Chondrocyte (in vitro differentiated cells): Measurements from ENCODE around the gene HYAL3. TPM values are rescaled to one million over a fixed set of nuclear protein-coding genes. Genes with fewer than 3 reads are reported as not detected.

ENCODE experiments used
- DNase-seq: peaks from one replicate; pipeline ENCODE4 v3.0.0; 2021; ENCODE audit warnings: mixed read lengths, low spot score
- H3K27ac Mint-ChIP-seq: one replicate; pipeline ENCODE4 v1.8.0; 2021; ENCODE audit warnings: mild to moderate bottlenecking, moderate library complexity, mixed read lengths; ENCODE audit not compliant: unreplicated experiment
- H3K27me3 Mint-ChIP-seq: 2 replicates; pipeline ENCODE4 v1.8.0; 2021; ENCODE audit warnings: low read depth, mixed read lengths
- H3K36me3 Mint-ChIP-seq: 2 replicates; pipeline ENCODE4 v1.8.0; 2021; ENCODE audit warnings: low read depth, mixed read lengths
- H3K4me1 Mint-ChIP-seq: 2 replicates; pipeline ENCODE4 v1.8.0; 2021; ENCODE audit warnings: low read depth, mild to moderate bottlenecking, mixed read lengths
- H3K4me3 Mint-ChIP-seq: one replicate; pipeline ENCODE4 v1.8.0; 2021; ENCODE audit warnings: mild to moderate bottlenecking, moderate library complexity, mixed read lengths; ENCODE audit not compliant: unreplicated experiment
- H3K9me3 Mint-ChIP-seq: 2 replicates; pipeline ENCODE4 v1.8.0; 2021; ENCODE audit warnings: low read depth, mixed read lengths
- total RNA-seq: library from RNA; stranded (reverse); gene quantifications from 3 replicates; pipeline ENCODE4 v1.2.1, GENCODE V29; 2021
- TF ChIP-seq, protein P1 (sequence below): fragments of 200-600 bp; sonication (generic); IDR thresholded peaks from 2 replicates; pipeline ENCODE4 v1.5.0; 2021; ENCODE audit warnings: antibody characterized with exemption, mild to moderate bottlenecking, moderate library complexity

The HYAL3 gene
- total RNA-seq, 1 donor from 2014 or later: 5.4 TPM

DNA sequence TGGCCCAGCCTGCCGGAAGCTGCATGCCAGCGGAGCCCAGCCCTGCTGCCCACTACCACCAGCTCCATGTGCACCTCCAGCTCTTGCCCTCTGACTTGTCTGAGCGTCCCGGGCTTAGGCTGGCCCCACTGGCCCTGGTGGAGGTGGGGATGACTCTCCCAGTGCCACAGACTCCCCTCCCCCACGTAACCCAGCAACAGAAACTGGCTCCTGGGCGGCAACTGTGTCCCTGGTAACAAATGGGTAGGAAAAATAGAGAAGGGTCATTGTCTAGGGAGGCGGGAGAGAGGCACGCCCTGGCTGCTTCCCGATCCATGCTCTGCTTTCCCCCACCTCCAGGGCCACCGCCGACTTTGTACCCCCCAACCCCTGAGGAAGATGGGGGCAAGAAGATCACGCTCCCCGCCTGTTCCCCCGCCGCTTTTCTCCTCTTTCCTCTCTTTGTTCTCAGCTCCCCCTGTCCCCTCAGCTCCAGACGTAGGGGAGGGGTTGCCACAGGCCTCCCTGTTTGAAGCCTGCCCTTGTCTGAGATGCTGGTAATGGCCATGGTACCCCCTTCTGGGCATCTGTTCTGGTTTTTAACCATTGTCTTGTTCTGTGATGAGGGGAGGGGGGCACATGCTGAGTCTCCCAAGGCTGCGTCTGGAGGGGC lies 41.0 kb downstream of the HYAL3 start:
- DNase-seq: no peak
- TF ChIP-seq, protein P1, sequence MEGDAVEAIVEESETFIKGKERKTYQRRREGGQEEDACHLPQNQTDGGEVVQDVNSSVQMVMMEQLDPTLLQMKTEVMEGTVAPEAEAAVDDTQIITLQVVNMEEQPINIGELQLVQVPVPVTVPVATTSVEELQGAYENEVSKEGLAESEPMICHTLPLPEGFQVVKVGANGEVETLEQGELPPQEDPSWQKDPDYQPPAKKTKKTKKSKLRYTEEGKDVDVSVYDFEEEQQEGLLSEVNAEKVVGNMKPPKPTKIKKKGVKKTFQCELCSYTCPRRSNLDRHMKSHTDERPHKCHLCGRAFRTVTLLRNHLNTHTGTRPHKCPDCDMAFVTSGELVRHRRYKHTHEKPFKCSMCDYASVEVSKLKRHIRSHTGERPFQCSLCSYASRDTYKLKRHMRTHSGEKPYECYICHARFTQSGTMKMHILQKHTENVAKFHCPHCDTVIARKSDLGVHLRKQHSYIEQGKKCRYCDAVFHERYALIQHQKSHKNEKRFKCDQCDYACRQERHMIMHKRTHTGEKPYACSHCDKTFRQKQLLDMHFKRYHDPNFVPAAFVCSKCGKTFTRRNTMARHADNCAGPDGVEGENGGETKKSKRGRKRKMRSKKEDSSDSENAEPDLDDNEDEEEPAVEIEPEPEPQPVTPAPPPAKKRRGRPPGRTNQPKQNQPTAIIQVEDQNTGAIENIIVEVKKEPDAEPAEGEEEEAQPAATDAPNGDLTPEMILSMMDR: no peak
- Mint-ChIP-seq H3K4me3 (no peak overlapping the region), H3K27me3 (no peaks in the 10 kb centered on the region), H3K27ac (peak overlapping the region; percentile 36), H3K9me3 (no peaks in the 10 kb centered on the region), H3K36me3 (peaks cover 16% of the 10 kb centered on the region), H3K4me1 (peaks cover 35% of the 10 kb centered on the region)

DNA sequence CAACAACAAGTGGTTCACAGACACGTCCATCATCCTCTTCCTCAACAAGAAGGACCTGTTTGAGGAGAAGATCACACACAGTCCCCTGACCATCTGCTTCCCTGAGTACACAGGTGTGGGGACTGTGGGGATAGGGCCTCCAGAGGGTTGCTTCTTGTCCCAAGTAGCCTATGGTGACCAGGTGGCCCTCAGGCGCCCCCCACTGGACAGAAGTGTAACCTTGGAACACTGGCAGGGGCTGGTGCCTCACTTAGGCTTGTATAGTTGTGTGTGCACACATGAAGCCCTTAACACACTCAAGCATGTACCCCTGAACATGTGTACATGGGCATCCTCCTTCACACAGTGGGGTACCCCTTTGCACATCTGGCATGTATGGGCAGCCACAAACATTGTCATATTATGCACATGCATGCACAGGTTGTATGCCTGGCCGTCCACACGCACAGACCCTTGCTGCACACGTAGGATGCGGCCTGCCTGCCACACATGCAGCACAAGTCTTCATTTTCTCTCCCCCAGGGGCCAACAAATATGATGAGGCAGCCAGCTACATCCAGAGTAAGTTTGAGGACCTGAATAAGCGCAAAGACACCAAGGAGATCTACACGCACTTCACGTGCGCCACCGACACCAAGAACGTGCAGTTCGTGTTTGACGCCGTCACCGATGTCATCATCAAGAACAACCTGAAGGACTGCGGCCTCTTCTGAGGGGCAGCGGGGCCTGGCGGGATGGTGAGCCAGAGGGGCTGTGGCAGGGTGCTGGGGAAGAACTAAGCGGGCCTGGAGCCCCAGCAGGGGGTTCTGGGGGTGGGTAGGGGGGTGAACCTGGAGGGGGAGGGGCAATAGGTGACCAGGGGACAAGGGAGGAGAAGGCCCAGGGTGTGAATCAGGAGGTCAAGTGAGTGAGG lies 42.0 kb downstream of the HYAL3 start:
- Mint-ChIP-seq H3K27ac (no peak overlapping the region), H3K4me3 (no peak overlapping the region), H3K4me1 (peaks cover 27% of the 10 kb centered on the region), H3K36me3 (peaks cover 16% of the 10 kb centered on the region), H3K9me3 (no peaks in the 10 kb centered on the region), H3K27me3 (no peaks in the 10 kb centered on the region)
- DNase-seq: no peak
- TF ChIP-seq, protein P1: peak; percentile 76

DNA sequence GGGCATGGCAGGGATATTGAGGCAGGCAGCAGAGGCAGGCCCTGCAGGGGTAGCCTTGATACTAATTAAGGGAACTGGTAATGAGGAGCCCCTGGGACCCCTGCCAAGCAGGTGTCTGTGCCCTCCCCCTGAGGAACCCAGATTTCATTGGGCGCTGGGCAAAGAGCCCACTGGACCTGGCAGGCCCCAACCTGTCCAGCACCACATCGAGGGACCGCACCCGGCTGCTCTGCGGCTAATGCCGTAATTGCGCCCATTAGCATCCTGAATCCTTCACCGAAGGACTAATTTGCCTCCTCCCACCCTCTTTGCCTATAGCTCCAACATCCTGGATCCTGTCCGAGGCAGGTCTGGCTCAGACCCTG lies 44.0 kb downstream of the HYAL3 start:
- Mint-ChIP-seq H3K36me3 (peaks cover 20% of the 10 kb centered on the region), H3K4me3 (no peak overlapping the region), H3K27ac (no peak overlapping the region), H3K4me1 (peaks cover 25% of the 10 kb centered on the region), H3K27me3 (no peaks in the 10 kb centered on the region), H3K9me3 (no peaks in the 10 kb centered on the region)
- no peak for DNase-seq
- TF ChIP-seq, protein P1: no peak

DNA sequence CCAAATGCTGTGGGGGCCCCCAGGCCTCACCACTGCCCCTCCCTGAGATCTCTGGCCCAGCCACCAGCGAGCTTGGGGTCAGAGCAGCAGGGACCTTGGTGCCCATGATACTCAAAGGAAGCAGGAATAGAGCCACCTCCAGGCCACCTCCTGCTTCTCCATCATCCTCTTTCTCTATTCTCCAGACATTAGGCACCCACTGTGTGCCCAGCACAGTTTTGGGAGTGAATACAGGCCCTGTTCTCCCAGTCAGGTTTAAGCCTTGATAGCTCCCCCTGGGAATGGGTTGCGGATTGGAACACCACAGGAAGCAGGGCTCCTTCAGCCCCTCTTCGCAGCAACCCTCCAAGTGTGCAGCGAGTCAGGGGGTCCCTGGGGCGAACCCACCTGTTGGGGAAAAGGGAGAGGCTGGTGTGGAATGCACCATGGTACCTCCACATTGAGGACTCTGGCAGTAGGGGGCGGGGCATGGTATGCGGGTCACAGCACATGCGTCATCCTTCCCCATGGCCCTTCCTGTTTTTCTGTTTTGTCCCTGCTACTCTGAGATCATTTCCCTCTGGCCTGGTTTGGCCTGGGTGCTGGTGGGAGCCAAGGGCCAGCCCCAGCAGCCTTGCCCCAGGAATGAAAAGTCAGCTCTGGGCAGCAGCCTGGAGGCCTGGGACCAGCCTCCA lies 44.5 kb downstream of the HYAL3 start:
- H3K4me3 Mint-ChIP-seq: no peak overlapping the region
- no peaks in the 10 kb centered on the region for H3K9me3 Mint-ChIP-seq
- TF ChIP-seq, protein P1: no peak
- no peak for DNase-seq
- H3K36me3 Mint-ChIP-seq: peaks cover 22% of the 10 kb centered on the region
- peak overlapping the region; percentile 79 for H3K27ac Mint-ChIP-seq
- H3K4me1 Mint-ChIP-seq: peaks cover 26% of the 10 kb centered on the region
- no peaks in the 10 kb centered on the region for H3K27me3 Mint-ChIP-seq

DNA sequence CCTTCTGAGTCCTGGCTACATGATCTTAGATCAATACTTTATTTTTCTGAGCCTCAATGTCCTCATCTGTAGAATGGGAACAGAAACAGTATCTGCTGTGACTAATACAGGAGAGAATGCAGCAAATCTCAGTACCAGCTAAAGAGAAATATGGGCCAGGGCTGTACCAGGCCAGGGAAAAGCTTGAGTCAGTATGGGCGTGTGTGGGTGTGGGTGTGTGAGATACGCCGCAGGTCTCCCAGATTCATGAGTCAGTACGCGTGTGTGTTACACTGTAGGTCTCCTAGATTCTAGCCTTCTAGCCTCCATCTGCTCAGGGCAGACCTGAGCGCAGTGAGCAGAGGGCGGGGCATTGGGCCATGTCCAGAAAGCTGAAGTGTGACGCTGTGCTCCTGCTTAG lies 48.0 kb downstream of the HYAL3 start:
- Mint-ChIP-seq H3K27ac (peak overlapping the region; percentile 61), H3K27me3 (no peaks in the 10 kb centered on the region), H3K4me3 (no peak overlapping the region), H3K9me3 (no peaks in the 10 kb centered on the region), H3K4me1 (peaks cover 47% of the 10 kb centered on the region), H3K36me3 (peaks cover 9% of the 10 kb centered on the region)
- DNase-seq: no peak
- TF ChIP-seq, protein P1: no peak
